IPS-18c (cell line): ENCODE results near the gene SENP7.
A peak's percentile ranks its signal among the peaks of the same experiment; 100 is the strongest.
"Not testable (repeated sequence)": the region's sequence is repeated elsewhere in the genome, so short reads cannot be mapped to it uniquely, and the experiment has no call there.

ENCODE experiments used
- H3K4me3 ChIP-seq: 2 replicates; pipeline ENCODE4 v1.7.0; 2013; ENCODE audit warnings: low read depth, mild to moderate bottlenecking, low read length, moderate library complexity; ENCODE audit not compliant: insufficient read depth
- H3K9me3 ChIP-seq: one replicate; pipeline ENCODE4 v1.6.1; 2013; ENCODE audit warnings: mild to moderate bottlenecking, low read length, moderate library complexity; ENCODE audit not compliant: control insufficient read depth, insufficient read depth

SENP7 gene

GRCh38 chr3:101478980-101479379 lies 34.0 kb downstream of the SENP7 start:
- H3K9me3 ChIP-seq, result no peaks in the 10 kb centered on the region
- no peak overlapping the region for H3K4me3 ChIP-seq

DNA sequence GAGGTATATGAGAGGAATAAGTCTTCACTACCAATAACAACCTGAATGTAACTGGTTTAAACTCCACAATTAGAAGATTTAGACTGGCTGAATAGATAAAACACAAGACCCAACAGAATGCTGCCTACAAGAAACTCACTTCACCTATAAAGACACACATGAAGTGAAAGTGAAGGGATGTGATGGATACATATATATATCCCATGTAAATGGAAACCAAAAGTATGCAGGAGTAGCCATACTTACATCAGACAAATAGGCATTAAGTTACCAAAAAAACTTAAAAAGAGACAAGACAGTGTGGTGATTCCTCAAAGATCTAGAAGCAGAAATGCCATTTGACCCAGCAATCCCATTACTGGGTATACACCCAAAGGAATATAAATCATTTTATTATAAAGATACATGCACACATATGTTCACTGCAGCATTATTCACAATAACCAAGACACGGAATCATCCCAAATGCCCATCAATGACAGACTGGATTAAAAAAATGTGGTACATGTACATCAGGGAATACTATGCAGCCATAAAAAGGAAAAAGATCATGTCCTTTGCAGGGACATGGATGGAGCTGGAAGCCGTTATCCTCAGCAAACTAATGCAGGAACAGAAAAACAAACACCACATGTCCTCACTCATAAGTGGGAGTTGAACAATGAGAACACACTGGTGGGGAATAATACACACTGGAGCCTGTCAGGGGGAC lies 38.0 kb downstream of the SENP7 start:
- H3K4me3 ChIP-seq, H3K9me3 ChIP-seq: not testable (repeated sequence)

DNA sequence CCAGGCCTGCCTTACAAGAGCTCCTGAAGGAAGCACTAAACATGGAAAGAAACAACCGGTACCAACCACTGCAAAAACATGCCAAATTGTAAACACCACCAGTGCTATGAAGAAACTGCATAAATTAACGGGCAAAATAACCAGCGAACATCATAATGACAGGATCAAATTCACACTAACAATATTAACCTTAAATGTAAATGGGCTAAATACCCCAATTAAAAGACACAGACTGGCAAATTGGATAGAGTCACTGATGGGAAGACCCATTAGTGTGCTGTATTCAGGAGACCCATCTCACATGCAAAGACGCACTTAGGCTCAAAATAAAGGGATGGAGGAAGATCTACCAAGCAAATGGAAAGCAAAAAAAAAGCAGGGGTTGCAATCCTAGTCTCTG lies 44.3 kb downstream of the SENP7 start:
- not testable (repeated sequence) for H3K9me3 ChIP-seq, H3K4me3 ChIP-seq

GRCh38 chr3:101467310-101467663 lies 45.7 kb downstream of the SENP7 start:
- peak overlapping the region; percentile 31; the same call in 1 of the 2 replicates for H3K4me3 ChIP-seq

GRCh38 chr3:101466465-101467309 lies 46.3 kb downstream of the SENP7 start:
- Histone ChIP-seq H3K9me3 (no peaks in the 10 kb centered on the region), H3K4me3 (peak overlapping the region; percentile 43)

More at GRCh38 chr3:101467310-101467663, 45.7 kb downstream of the SENP7 start:
- not testable (repeated sequence) for H3K9me3 ChIP-seq

DNA sequence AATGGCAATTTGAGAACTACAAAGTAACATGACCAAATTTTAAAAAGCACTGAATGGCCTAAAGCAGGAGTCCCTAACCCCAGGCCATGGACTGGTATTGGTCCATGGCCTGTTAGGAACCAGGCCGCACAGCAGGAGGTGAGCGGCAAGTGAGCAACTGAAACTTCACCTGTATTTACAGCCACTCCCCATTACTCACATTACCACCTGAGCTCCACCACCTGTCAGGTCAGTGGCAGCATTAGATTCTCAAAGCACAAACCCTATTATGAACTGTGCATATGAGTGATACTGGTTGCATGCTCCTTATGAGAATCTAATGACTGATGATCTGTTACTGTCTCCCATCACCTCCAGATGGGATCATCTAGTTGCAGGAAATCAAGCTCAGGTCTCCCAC lies 48.8 kb downstream of the SENP7 start:
- Histone ChIP-seq H3K4me3 (no peak overlapping the region), H3K9me3 (no peaks in the 10 kb centered on the region)

- no peaks in the 10 kb centered on the region for H3K9me3 ChIP-seq
- no peak overlapping the region for H3K4me3 ChIP-seq
Observed at GRCh38 chr3:101461451-101461850, 51.6 kb downstream of the SENP7 start.

GRCh38 chr3:101458387-101458786 lies 54.6 kb downstream of the SENP7 start:
- Histone ChIP-seq H3K9me3 (no peaks in the 10 kb centered on the region), H3K4me3 (no peak overlapping the region)

DNA sequence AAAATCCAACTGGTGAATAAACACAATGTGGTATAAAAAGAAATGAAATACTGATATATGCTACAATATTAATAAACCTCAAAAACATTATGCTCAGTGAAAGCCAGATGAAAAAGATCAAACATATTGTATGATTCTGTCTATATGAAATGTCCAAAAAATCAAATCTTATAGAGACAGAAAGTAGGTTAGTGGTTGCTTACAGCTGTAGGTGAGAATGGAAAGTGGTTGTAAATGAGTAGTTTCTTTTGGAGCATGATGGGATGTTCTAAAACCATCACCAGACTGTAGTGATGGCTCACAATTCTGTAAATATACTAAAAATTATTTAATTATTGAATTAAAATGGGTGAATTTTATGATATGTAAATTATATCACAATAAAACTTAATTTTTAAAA lies 58.4 kb downstream of the SENP7 start:
- Histone ChIP-seq H3K4me3 (no peak overlapping the region), H3K9me3 (no peaks in the 10 kb centered on the region)

- no peaks in the 10 kb centered on the region for H3K9me3 ChIP-seq
Observed at GRCh38 chr3:101453961-101454360, 59.1 kb downstream of the SENP7 start.

DNA sequence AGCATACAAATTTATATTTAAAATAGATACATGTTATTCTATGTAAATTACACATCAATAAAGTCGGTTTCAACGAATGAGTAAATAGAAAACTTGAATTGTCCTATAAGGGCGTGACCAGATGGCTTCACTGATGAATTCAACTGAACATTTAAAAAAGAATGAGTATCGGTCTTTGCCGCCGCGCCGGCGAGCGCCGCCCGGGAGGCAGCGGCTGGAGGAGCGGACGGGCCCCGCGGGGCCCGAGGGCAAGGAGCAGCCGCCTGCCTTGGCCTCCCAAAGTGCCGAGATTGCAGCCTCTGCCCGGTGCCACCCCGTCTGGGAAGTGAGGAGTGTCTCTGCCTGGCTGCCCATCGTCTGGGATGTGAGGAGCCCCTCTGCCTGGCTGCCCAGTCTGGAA lies 74.4 kb downstream of the SENP7 start:
- not testable (repeated sequence) for H3K9me3 ChIP-seq

More at GRCh38 chr3:101453961-101454360, 59.1 kb downstream of the SENP7 start:
- H3K4me3 ChIP-seq, result no peak overlapping the region

DNA sequence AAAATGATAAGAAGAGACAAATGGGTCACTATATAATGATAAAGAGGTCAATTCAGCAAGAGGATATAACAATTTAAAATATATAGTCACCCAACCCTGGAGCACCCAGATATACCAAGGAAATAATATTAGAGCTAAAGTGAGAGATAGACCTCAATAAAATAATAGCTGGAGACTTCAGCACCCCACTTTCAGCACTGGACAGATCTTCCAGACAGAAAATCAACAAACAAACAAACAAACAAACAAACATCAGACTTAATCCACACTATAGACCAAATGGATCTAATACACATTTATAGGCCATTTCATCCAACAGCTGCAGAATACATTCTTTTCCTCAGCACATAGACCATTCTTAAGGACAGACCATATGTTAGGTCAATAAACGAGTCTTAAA lies 79.4 kb downstream of the SENP7 start:
- Histone ChIP-seq H3K9me3 (peaks cover 1% of the 10 kb centered on the region), H3K4me3 (no peak overlapping the region)

More for the DNA sequence above, 74.4 kb downstream of the SENP7 start:
- H3K4me3 ChIP-seq, result not testable (repeated sequence)

DNA sequence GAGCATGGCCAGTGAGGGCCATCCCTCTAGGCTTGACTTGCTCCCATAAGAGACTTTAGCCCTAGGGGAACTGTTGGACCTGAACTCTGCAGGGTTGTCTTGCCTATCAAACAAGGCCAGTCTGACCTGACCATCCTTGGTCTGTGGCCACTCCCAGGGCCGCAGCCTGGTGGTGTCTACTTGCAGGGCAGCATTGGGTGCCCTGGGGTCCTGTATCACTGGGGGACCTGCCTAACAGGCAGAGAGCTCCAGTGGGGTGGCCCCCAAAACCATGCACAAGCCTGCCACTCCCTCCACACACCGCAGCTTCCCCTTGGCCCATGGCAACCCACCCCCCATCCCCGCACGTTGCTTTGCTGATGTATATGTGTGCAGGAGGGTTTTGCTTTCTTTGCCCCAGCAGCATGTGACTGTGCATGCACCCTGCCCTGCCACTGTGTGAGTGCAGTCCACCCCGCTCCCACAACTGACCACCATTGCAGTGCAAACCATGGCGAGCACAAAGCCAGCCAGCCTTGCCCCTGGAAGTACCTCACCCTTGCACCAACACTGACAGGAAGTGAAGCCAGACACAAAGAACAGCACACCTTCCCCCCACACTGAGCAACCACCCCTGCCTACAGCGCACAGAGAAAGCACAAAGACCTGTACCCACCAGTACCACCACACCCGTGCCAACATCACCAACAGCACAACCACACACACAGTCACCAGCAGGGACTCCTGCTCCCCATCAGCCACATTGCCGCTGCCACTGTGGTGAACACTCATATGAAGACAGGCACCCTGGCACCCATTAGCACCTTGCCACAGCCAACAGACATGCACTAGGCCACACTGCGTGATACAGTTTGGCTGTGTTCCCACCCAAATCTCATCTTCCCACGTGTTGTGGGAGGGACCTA lies 88.8 kb downstream of the SENP7 start:
- no peaks in the 10 kb centered on the region for H3K9me3 ChIP-seq
- H3K4me3 ChIP-seq, result no peak overlapping the region

DNA sequence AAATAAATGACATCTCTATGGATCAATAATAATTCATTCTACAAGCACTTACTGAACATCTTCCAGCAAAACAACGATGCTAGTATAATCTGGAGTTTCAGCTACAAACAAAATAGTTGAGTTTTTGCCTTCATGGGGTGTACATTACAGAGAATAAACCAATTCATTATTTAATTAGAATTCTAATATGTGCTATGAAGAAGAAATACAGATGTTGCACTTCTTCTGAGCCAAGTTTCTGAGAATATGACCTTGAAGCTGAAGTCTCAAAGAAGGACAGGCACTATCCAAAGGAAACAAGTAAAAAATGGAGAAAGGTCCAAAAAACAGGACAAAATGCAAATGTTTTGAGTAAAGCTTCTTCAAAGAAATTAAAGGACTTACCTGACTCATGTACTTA lies 94.2 kb downstream of the SENP7 start:
- no peak overlapping the region for H3K4me3 ChIP-seq
- H3K9me3 ChIP-seq, result no peaks in the 10 kb centered on the region

DNA sequence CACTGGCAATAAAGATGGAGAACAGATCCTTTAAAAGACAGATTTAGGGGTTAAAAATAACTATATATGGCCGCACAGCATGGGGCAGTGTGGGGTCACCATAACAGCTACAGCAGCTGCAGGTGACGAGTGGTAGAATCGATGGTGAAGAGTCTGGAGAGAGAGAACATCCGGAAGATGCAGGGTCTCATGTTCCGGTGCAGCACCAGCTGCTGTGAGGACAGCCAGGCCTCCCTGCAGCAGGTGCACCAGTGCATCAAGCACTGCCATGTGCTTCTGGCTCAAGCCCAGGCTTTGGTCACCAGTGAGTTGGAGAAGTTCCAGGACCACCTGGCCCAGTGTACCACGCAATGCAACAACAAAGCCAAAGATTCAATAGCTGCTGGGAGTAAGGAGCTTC lies 98.9 kb downstream of the SENP7 start:
- no peaks in the 10 kb centered on the region for H3K9me3 ChIP-seq
- H3K4me3 ChIP-seq, result no peak overlapping the region

DNA sequence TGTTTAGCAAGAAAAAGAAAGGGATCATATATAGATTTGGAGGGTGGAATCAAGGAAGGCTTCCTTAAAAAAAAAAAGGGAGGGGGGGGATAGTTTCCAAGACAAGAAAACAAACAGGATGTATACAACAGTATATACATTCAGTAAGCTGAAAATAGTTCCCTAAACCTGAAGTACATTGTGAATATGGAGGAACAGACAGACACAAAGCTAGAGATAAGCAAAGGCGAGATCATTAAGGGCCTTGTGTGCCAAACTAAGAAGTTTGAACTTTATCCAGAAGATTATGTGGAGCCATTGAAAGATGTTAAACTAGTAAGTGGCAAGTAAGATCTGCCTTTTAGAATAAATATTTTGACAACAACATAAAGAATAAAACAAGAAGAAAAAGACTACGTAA lies 99.4 kb downstream of the SENP7 start:
- Histone ChIP-seq H3K9me3 (no peaks in the 10 kb centered on the region), H3K4me3 (no peak overlapping the region)

GRCh38 chr3:101391413-101391950 lies 121.5 kb downstream of the SENP7 start:
- H3K9me3 ChIP-seq, result no peaks in the 10 kb centered on the region

More at GRCh38 chr3:101391413-101391950, 121.5 kb downstream of the SENP7 start:
- H3K4me3 ChIP-seq, result no peak overlapping the region
